Trophoblast cell (in vitro differentiated cells and primary cell): Measurements from ENCODE around the gene SEL1L2.

Experiments used
- DNase-seq, 2 donors: peaks; one replicate each; pipeline ENCODE4 v3.0.0-alpha.2; 2016
- H2AFZ ChIP-seq: 2 replicates; pipeline ENCODE4 v1.6.1; 2013; ENCODE audit warnings: low read length, moderate library complexity, mild to moderate bottlenecking; ENCODE audit not compliant: insufficient read depth, poor library complexity
- H2AK5ac ChIP-seq: 2 replicates; pipeline ENCODE4 v1.6.1; 2013; ENCODE audit warnings: mild to moderate bottlenecking, low read length
- H2BK120ac ChIP-seq: 2 replicates; pipeline ENCODE4 v1.6.1; 2013; ENCODE audit warnings: low read length, mild to moderate bottlenecking, moderate library complexity; ENCODE audit not compliant: insufficient read depth, poor library complexity
- H2BK12ac ChIP-seq: 2 replicates; pipeline ENCODE4 v1.6.1; 2013; ENCODE audit warnings: mild to moderate bottlenecking, low read length, moderate library complexity
- H2BK5ac ChIP-seq: 2 replicates; pipeline ENCODE4 v1.6.1; 2013; ENCODE audit warnings: low read length, low read depth, moderate library complexity, mild to moderate bottlenecking; ENCODE audit not compliant: poor library complexity
- H3K14ac ChIP-seq: 2 replicates; pipeline ENCODE4 v1.6.1; 2013; ENCODE audit warnings: mild to moderate bottlenecking, low read length
- H3K18ac ChIP-seq: 2 replicates; pipeline ENCODE4 v1.6.1; 2013; ENCODE audit warnings: mild to moderate bottlenecking, low read length
- H3K23ac ChIP-seq: 2 replicates; pipeline ENCODE4 v1.6.1; 2013; ENCODE audit warnings: low read length
- H3K27ac ChIP-seq: 2 replicates; pipeline ENCODE4 v1.5.1; 2013; ENCODE audit warnings: low read depth, mild to moderate bottlenecking, inconsistent platforms, low read length, moderate library complexity
- H3K27me3 ChIP-seq: 2 replicates; pipeline ENCODE4 v1.6.1; 2013; ENCODE audit warnings: inconsistent platforms, mild to moderate bottlenecking, low read length, moderate library complexity; ENCODE audit not compliant: insufficient read depth
- H3K36me3 ChIP-seq, 2 experiments: 1 replicate in 1 of 2; 2 replicates in 1 of 2; pipeline ENCODE4 v1.6.1; 2013; ENCODE audit warnings: low read length in 2 of 2, mild to moderate bottlenecking in 2 of 2, moderate library complexity in 1 of 2; ENCODE audit not compliant: insufficient read depth in 2 of 2, control insufficient read depth in 1 of 2
- H3K4ac ChIP-seq: 2 replicates; pipeline ENCODE4 v1.6.1; 2013; ENCODE audit warnings: low read depth, mild to moderate bottlenecking, low read length, moderate library complexity
- H3K4me1 ChIP-seq, 2 experiments: 1 replicate in 1 of 2; 2 replicates in 1 of 2; pipeline ENCODE4 v1.6.1; 2013; ENCODE audit warnings: low read length in 2 of 2, mild to moderate bottlenecking in 2 of 2, moderate library complexity in 1 of 2; ENCODE audit not compliant: insufficient read depth in 2 of 2, control insufficient read depth in 1 of 2
- H3K4me2 ChIP-seq: 2 replicates; pipeline ENCODE4 v1.6.1; 2013; ENCODE audit warnings: inconsistent platforms, mild to moderate bottlenecking, low read length, moderate library complexity
- H3K4me3 ChIP-seq: 2 replicates; pipeline ENCODE4 v1.5.1; 2013; ENCODE audit warnings: mild to moderate bottlenecking, low read depth, low read length, inconsistent platforms
- H3K79me1 ChIP-seq: one replicate; pipeline ENCODE4 v1.6.1; 2013; ENCODE audit warnings: low read length
- H3K79me2 ChIP-seq: 2 replicates; pipeline ENCODE4 v1.6.1; 2013; ENCODE audit warnings: low read length, mild to moderate bottlenecking; ENCODE audit not compliant: control insufficient read depth, insufficient read depth, poor library complexity
- H3K9ac ChIP-seq: 2 replicates; pipeline ENCODE4 v1.6.1; 2013; ENCODE audit warnings: mild to moderate bottlenecking, low read length
- H3K9me3 ChIP-seq: 2 replicates; pipeline ENCODE4 v1.6.1; 2013; ENCODE audit warnings: low read depth, mild to moderate bottlenecking, control low read depth, inconsistent platforms, low read length; ENCODE audit not compliant: insufficient read depth
- H4K12ac ChIP-seq: 2 replicates; pipeline ENCODE4 v1.6.1; 2013; ENCODE audit warnings: low read depth, mild to moderate bottlenecking, low read length, moderate library complexity
- H4K8ac ChIP-seq: 2 replicates; pipeline ENCODE4 v1.6.1; 2013; ENCODE audit warnings: low read depth, mild to moderate bottlenecking, low read length, moderate library complexity
- H4K91ac ChIP-seq: one replicate; pipeline ENCODE4 v1.6.1; 2013; ENCODE audit warnings: low read depth, mild to moderate bottlenecking, low read length, moderate library complexity
- WGBS: extraction: QIAGEN DNeasy Blood & Tissue Kit; methylation state at CpG from one replicate; pipeline ENCODE4 v1.1.7; 2013; ENCODE audit warnings: missing lambda C conversion rate; ENCODE audit not compliant: insufficient read length, insufficient coverage; ENCODE audit errors: extremely low coverage; 5-methylcytosine and 5-hydroxymethylcytosine counted together

Gene SEL1L2

GRCh38 chr20:13913131-13913530, 77.3 kb downstream of the SEL1L2 start:
- Histone ChIP-seq H3K9me3 (peaks cover 1% of the 10 kb centered on the region), H3K36me3 (no peaks in the 10 kb centered on the region), H3K4ac (no peak overlapping the region), H3K14ac (no peak overlapping the region), H3K4me2 (no peak overlapping the region), H3K27me3 (no peaks in the 10 kb centered on the region), H4K91ac (no peak overlapping the region), H2AK5ac (no peak overlapping the region), H2BK12ac (no peak overlapping the region), H3K79me2 (no peaks in the 10 kb centered on the region), H2BK120ac (no peak overlapping the region), H3K9ac (no peak overlapping the region), H3K23ac (no peak overlapping the region), H3K18ac (no peak overlapping the region), H2BK5ac (no peak overlapping the region), H4K8ac (no peak overlapping the region), H3K4me3 (no peak overlapping the region), H3K27ac (no peak overlapping the region), H3K79me1 (no peaks in the 10 kb centered on the region), H2AFZ (no peak overlapping the region), H4K12ac (no peak overlapping the region), H3K4me1 (no peaks in the 10 kb centered on the region)
- no CpG with 5 or more reads among the region's 1 CpG for WGBS
- no peak for DNase-seq

GRCh38 chr20:13910492-13910891, 79.9 kb downstream of the SEL1L2 start:
- no peak overlapping the region for H3K4me3 ChIP-seq

GRCh38 chr20:13909067-13909466, 81.3 kb downstream of the SEL1L2 start:
- Histone ChIP-seq H3K79me1 (no peaks in the 10 kb centered on the region), H3K18ac (no peak overlapping the region), H3K79me2 (no peaks in the 10 kb centered on the region), H3K9me3 (no peaks in the 10 kb centered on the region), H3K4me3 (no peak overlapping the region), H3K36me3 (no peaks in the 10 kb centered on the region), H4K8ac (no peak overlapping the region), H4K91ac (no peak overlapping the region), H3K23ac (no peak overlapping the region), H3K9ac (no peak overlapping the region), H2AFZ (no peak overlapping the region), H2BK5ac (no peak overlapping the region), H3K14ac (no peak overlapping the region), H2AK5ac (no peak overlapping the region), H3K4me2 (no peak overlapping the region), H2BK120ac (no peak overlapping the region), H3K4me1 (no peaks in the 10 kb centered on the region), H3K27ac (no peak overlapping the region), H3K4ac (no peak overlapping the region), H4K12ac (no peak overlapping the region), H3K27me3 (no peaks in the 10 kb centered on the region), H2BK12ac (no peak overlapping the region)
- WGBS = no CpG with 5 or more reads among the region's 4 CpGs
- no peak for DNase-seq

More at GRCh38 chr20:13910492-13910891, 79.9 kb downstream of the SEL1L2 start:
- Histone ChIP-seq H3K4ac (no peak overlapping the region), H2BK5ac (no peak overlapping the region), H3K4me2 (no peak overlapping the region), H2BK120ac (no peak overlapping the region), H3K36me3 (no peaks in the 10 kb centered on the region), H3K14ac (no peak overlapping the region), H3K18ac (no peak overlapping the region), H3K79me1 (no peaks in the 10 kb centered on the region), H3K27me3 (no peaks in the 10 kb centered on the region), H4K91ac (no peak overlapping the region), H3K23ac (no peak overlapping the region), H3K9me3 (peaks cover 1% of the 10 kb centered on the region), H4K8ac (no peak overlapping the region), H3K27ac (no peak overlapping the region), H3K4me1 (no peaks in the 10 kb centered on the region), H2AK5ac (no peak overlapping the region), H3K79me2 (no peaks in the 10 kb centered on the region), H2AFZ (no peak overlapping the region), H3K9ac (no peak overlapping the region), H2BK12ac (no peak overlapping the region), H4K12ac (no peak overlapping the region)
- WGBS = no CpG with 5 or more reads among the region's 1 CpG
- no peak for DNase-seq

GRCh38 chr20:13904766-13905165, 85.6 kb downstream of the SEL1L2 start:
- H3K27me3 ChIP-seq = no peaks in the 10 kb centered on the region
- H2BK5ac ChIP-seq = no peak overlapping the region
- no CpG with 5 or more reads among the region's 3 CpGs for WGBS
- no peak overlapping the region for H3K4ac ChIP-seq
- H3K23ac ChIP-seq = no peak overlapping the region
- H3K27ac ChIP-seq = no peak overlapping the region
- no peak for DNase-seq
- no peak overlapping the region for H2AK5ac ChIP-seq
- H2BK12ac ChIP-seq = no peak overlapping the region
- no peak overlapping the region for H3K14ac ChIP-seq
- H3K79me1 ChIP-seq = no peaks in the 10 kb centered on the region
- no peak overlapping the region for H4K91ac ChIP-seq
- H4K8ac ChIP-seq = no peak overlapping the region
- no peak overlapping the region for H3K4me2 ChIP-seq
- H2AFZ ChIP-seq = no peak overlapping the region
- H3K36me3 ChIP-seq = no peaks in the 10 kb centered on the region
- no peak overlapping the region for H3K18ac ChIP-seq
- H3K9ac ChIP-seq = no peak overlapping the region
- H2BK120ac ChIP-seq = no peak overlapping the region
- no peak overlapping the region for H3K4me3 ChIP-seq
- H3K9me3 ChIP-seq = no peaks in the 10 kb centered on the region
- no peaks in the 10 kb centered on the region for H3K4me1 ChIP-seq
- no peak overlapping the region for H4K12ac ChIP-seq
- H3K79me2 ChIP-seq = no peaks in the 10 kb centered on the region
